GM18861 (cell line): ENCODE measurements around the gene VASN.

Experiments used
- ATAC-seq: cut with Tn5 transposase; IDR thresholded peaks from one replicate; pipeline ENCODE4 v1.9.1; 2021; ENCODE audit not compliant: unreplicated experiment

Gene VASN

GRCh38 chr16:4370570-4371356 lies 885 bp upstream of the VASN start:
- no peak for ATAC-seq

GRCh38 chr16:4372001-4372577 lies 441 bp downstream of the VASN start:
- ATAC-seq = no peak

GRCh38 chr16:4372578-4373355 lies 1.1 kb downstream of the VASN start:
- no peak for ATAC-seq

GRCh38 chr16:4373356-4373908 lies 1.8 kb downstream of the VASN start:
- ATAC-seq = no peak

- ATAC-seq = no peak
Measured at GRCh38 chr16:4373909-4374742, 2.5 kb downstream of the VASN start.

GRCh38 chr16:4375717-4376116 lies 4.1 kb downstream of the VASN start:
- no peak for ATAC-seq

GRCh38 chr16:4376126-4376892 lies 4.7 kb downstream of the VASN start:
- ATAC-seq = no peak

- no peak for ATAC-seq
Measured at GRCh38 chr16:4376893-4377572, 5.4 kb downstream of the VASN start.

GRCh38 chr16:4377573-4378154 lies 6.0 kb downstream of the VASN start:
- ATAC-seq = no peak

- ATAC-seq = no peak
Measured at GRCh38 chr16:4378161-4378666, 6.6 kb downstream of the VASN start.

GRCh38 chr16:4378999-4379690 lies 7.5 kb downstream of the VASN start:
- no peak for ATAC-seq

GRCh38 chr16:4380119-4381063 lies 8.7 kb downstream of the VASN start:
- no peak for ATAC-seq

- ATAC-seq = no peak
Measured at GRCh38 chr16:4381072-4381934, 9.7 kb downstream of the VASN start.

- ATAC-seq = no peak
Measured at GRCh38 chr16:4381935-4382794, 10.5 kb downstream of the VASN start.

- no peak for ATAC-seq
Measured at GRCh38 chr16:4382795-4383357, 11.2 kb downstream of the VASN start.
